Prostate gland (tissue), 2 donors: ENCODE data around the gene DPYD. TPM values are rescaled to one million over a fixed set of nuclear protein-coding genes. Genes with fewer than 3 reads are reported as not detected.

Experiments
- DNase-seq: peaks from one replicate; pipeline ENCODE4 v3.0.0-alpha.2; 2019; ENCODE audit warnings: low spot score
- H3K27ac ChIP-seq, 2 donors: fragments of 200-600 bp; sonication (generic); 2 replicates each; pipeline ENCODE4 v1.5.1; 2017 to 2019
- H3K27me3 ChIP-seq: fragments of 200-600 bp; sonication (generic); replicated peaks from 2 replicates; pipeline ENCODE4 v1.5.1; 2019; ENCODE audit not compliant: insufficient read depth
- H3K36me3 ChIP-seq, 2 donors: fragments of 200-600 bp; sonication (generic); 1 replicate in 1 of 2; 2 replicates in 1 of 2; pipeline versions ENCODE4 v1.5.1 to v1.8.1; 2017 to 2019
- H3K4me1 ChIP-seq: fragments of 200-600 bp; sonication (generic); replicated peaks from 2 replicates; pipeline ENCODE4 v1.5.1; 2019
- H3K4me3 ChIP-seq, 2 donors: fragments of 200-600 bp; sonication (generic); 2 replicates each; pipeline ENCODE4 v1.5.1; 2017 to 2019
- H3K9me3 ChIP-seq: fragments of 200-600 bp; sonication (generic); 2 replicates; pipeline ENCODE4 v1.5.1; 2017
- POLR2A ChIP-seq: fragments of 450-650 bp; IDR thresholded peaks from one replicate; pipeline ENCODE4 v1.6.1; 2016; ENCODE audit warnings: antibody characterized with exemption, mild to moderate bottlenecking
- POLR2AphosphoS5 ChIP-seq: sonication (generic); formaldehyde crosslinking; IDR thresholded peaks from one replicate; pipeline ENCODE4 v1.6.1; 2017; ENCODE audit warnings: antibody characterized with exemption
- WGBS: methylation state at CpG from one replicate; pipeline ENCODE4 v1.1.5; 2018; 5-methylcytosine and 5-hydroxymethylcytosine counted together
- intact Hi-C: fragments of 100-400 bp; cut with DNase I; formaldehyde crosslinking; loops from one replicate; pipeline ENCODE4 v1.14.2; 2022
- total RNA-seq, 2 donors: library from RNA; depleted of rRNA; stranded (reverse); fragments of >200 nt; gene quantifications; one replicate each; pipeline ENCODE4 v1.1.0, GENCODE V29; 2016
- TF ChIP-seq, protein P1 (sequence below), 4 experiments: fragments of 200-600 bp in 2 of 4; fragments of 450-650 bp in 2 of 4; sonication (generic) in 2 of 4; IDR thresholded peaks; 1 replicate in 3 of 4; 2 replicates in 1 of 4; pipeline ENCODE4 v1.5.1; 2016 to 2019; ENCODE audit warnings: antibody characterized with exemption in 4 of 4, mild to moderate bottlenecking in 2 of 4, moderate library complexity in 2 of 4

The DPYD gene
- total RNA-seq, 2 donors from 2014 or later: 18.2 to 19.7 TPM

DNA sequence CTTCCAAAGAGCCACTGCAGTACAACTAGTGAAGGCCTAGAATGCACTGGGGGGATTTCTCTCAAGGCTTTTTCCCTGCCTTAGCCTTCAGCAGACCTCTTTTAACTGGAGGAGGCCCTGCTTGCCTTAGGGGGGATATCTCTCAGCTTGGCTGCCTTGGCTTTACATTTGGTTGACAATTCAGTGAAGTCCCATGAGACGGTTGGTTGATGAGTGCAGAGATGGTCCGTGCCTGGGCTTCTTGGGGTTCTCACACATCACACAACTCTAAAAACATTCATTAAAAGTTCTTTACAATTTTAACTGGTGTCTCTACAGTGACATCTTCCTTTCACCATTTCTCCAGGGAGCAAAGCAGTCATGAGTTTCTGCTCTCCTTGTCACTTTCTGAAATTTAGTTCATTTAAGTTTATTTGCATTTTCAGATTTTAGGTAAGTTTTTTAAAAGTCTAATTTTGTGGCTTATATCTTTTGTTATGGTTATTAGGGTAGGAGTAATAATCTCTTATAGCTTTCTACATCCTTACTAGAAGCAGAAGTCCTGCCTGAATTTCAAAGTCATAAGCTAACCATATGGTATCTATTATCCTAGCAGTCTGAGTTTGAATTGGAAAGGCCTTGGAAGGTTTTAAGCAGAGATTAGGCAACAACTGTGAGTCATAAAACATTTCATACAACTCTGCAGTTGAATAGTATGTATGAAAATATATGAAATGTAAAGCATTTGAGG lies 487.6 kb downstream of the DPYD start:
- Histone ChIP-seq H3K9me3 (no peaks in the 10 kb centered on the region), H3K27me3 (no peaks in the 10 kb centered on the region), H3K4me3 (no peak overlapping the region), H3K36me3 (no peaks in the 10 kb centered on the region), H3K27ac (no peak overlapping the region), H3K4me1 (no peaks in the 10 kb centered on the region)
- intact Hi-C loops: no loop called here
- TF ChIP-seq POLR2A (no peak), POLR2AphosphoS5 (no peak)
- TF ChIP-seq, protein P1, sequence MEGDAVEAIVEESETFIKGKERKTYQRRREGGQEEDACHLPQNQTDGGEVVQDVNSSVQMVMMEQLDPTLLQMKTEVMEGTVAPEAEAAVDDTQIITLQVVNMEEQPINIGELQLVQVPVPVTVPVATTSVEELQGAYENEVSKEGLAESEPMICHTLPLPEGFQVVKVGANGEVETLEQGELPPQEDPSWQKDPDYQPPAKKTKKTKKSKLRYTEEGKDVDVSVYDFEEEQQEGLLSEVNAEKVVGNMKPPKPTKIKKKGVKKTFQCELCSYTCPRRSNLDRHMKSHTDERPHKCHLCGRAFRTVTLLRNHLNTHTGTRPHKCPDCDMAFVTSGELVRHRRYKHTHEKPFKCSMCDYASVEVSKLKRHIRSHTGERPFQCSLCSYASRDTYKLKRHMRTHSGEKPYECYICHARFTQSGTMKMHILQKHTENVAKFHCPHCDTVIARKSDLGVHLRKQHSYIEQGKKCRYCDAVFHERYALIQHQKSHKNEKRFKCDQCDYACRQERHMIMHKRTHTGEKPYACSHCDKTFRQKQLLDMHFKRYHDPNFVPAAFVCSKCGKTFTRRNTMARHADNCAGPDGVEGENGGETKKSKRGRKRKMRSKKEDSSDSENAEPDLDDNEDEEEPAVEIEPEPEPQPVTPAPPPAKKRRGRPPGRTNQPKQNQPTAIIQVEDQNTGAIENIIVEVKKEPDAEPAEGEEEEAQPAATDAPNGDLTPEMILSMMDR (IDR thresholded peaks at IDR 0.05): no peak
- DNase-seq: no peak
- 83% methylated on average over 2 of the region's 2 CpGs for WGBS

DNA sequence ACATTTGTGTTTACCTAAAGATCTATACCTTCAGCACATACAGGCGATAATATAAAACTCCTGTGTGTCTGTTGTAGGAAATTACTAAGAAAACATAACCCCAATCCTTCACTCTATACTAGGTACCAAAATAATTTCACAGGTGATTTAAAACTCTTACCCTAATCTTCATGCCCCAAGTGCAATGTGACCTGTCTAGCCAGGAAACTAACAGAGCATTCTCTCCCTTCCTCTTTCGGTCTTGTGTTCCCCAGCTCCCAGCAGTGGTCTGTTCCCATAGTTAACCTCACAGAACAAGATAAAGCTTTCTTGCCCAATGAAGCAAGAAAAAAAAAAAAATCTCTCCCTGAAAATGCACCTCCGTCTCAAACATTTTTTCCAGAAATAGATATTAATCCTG lies 493.5 kb downstream of the DPYD start:
- Histone ChIP-seq H3K36me3 (no peaks in the 10 kb centered on the region), H3K4me3 (no peak overlapping the region), H3K9me3 (no peaks in the 10 kb centered on the region), H3K27ac (no peak overlapping the region), H3K27me3 (no peaks in the 10 kb centered on the region), H3K4me1 (no peaks in the 10 kb centered on the region)
- no peak for DNase-seq
- TF ChIP-seq, protein P1 (IDR thresholded peaks at IDR 0.05): no peak
- TF ChIP-seq POLR2A: no peak
- no peak for TF ChIP-seq POLR2AphosphoS5
- WGBS: 94% methylated on average over 3 of the region's 3 CpGs
- intact Hi-C loops: no loop called here

DNA sequence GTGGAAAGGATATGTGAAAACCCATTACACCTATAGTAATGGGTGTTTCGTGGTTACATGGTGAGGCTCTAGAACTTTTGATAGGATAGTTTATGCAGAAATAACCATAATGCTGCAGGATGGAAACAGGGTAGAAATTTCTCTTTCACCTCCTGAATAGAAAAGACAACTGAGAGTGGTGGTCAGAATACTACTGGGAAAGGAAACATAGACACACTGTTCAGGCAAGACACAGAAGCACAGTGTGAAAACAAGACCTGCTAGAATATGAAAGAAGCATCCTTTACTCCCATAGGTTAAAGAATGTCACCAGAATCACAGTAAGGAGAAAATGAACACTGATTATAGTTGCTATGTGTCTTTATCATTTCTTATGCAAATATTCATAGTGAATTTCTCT lies 496.6 kb downstream of the DPYD start:
- Histone ChIP-seq H3K4me3 (no peak overlapping the region), H3K9me3 (no peaks in the 10 kb centered on the region), H3K27ac (no peak overlapping the region), H3K4me1 (no peaks in the 10 kb centered on the region), H3K27me3 (no peaks in the 10 kb centered on the region), H3K36me3 (no peaks in the 10 kb centered on the region)
- intact Hi-C loops: no loop called here
- no peak for DNase-seq
- WGBS: 89% methylated on average over 1 of the region's 1 CpG
- TF ChIP-seq POLR2AphosphoS5 (no peak), POLR2A (no peak)
- TF ChIP-seq, protein P1 (IDR thresholded peaks at IDR 0.05): no peak

DNA sequence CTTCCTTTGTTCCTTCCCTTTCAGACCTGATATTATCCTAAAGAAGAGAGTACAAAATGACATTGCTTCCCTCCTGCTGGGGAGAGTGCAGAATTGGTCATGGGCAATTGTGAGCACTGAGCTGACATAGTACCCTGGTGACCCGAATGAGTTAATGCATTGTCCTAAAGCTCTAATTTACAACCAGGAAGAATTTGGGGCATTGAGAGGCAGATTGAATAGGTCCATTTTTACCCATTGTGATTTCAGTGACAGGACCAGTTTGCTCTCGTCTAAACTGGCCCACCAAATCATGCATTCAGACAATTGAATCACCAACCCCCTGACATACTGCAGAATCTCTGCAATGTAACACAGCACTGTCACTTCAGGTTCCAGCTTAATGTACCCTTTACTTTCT lies 497.4 kb downstream of the DPYD start:
- H3K4me1 ChIP-seq: no peaks in the 10 kb centered on the region
- intact Hi-C loops: no loop called here

More for the DNA sequence above, 497.4 kb downstream of the DPYD start:
- DNase-seq: no peak
- TF ChIP-seq POLR2A (no peak), POLR2AphosphoS5 (no peak)
- TF ChIP-seq, protein P1 (IDR thresholded peaks at IDR 0.05): no peak
- no peaks in the 10 kb centered on the region for H3K9me3 ChIP-seq
- no peak overlapping the region for H3K27ac ChIP-seq
- 52% methylated on average over 2 of the region's 2 CpGs for WGBS
- no peaks in the 10 kb centered on the region for H3K36me3 ChIP-seq
- H3K4me3 ChIP-seq: no peak overlapping the region
- H3K27me3 ChIP-seq: no peaks in the 10 kb centered on the region
